AG10803 (cell line): ENCODE data around the gene CCDC47.

Experiments used
- DNase-seq: peaks from one replicate; pipeline ENCODE4 v3.0.0; 2010; ENCODE audit warnings: low read depth
- H3K4me3 ChIP-seq: 2 replicates; pipeline ENCODE4 v1.5.1; 2011; ENCODE audit warnings: mild to moderate bottlenecking, low read length, control low read depth
- TF ChIP-seq, protein P1 (sequence below): conservative IDR thresholded peaks from 2 replicates; pipeline ENCODE4 v1.5.1; 2011; ENCODE audit warnings: mild to moderate bottlenecking, low read length, control low read depth, inconsistent platforms

Gene CCDC47

GRCh38 chr17:63768433-63768832 lies 5.0 kb downstream of the CCDC47 start:
- TF ChIP-seq, protein P1, sequence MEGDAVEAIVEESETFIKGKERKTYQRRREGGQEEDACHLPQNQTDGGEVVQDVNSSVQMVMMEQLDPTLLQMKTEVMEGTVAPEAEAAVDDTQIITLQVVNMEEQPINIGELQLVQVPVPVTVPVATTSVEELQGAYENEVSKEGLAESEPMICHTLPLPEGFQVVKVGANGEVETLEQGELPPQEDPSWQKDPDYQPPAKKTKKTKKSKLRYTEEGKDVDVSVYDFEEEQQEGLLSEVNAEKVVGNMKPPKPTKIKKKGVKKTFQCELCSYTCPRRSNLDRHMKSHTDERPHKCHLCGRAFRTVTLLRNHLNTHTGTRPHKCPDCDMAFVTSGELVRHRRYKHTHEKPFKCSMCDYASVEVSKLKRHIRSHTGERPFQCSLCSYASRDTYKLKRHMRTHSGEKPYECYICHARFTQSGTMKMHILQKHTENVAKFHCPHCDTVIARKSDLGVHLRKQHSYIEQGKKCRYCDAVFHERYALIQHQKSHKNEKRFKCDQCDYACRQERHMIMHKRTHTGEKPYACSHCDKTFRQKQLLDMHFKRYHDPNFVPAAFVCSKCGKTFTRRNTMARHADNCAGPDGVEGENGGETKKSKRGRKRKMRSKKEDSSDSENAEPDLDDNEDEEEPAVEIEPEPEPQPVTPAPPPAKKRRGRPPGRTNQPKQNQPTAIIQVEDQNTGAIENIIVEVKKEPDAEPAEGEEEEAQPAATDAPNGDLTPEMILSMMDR, result no peak
- no peak overlapping the region for H3K4me3 ChIP-seq
- DNase-seq, result no peak

- no peak for DNase-seq
- TF ChIP-seq, protein P1, result no peak
- H3K4me3 ChIP-seq, result no peak overlapping the region
Observed at GRCh38 chr17:63766754-63767153, 6.6 kb downstream of the CCDC47 start.

DNA sequence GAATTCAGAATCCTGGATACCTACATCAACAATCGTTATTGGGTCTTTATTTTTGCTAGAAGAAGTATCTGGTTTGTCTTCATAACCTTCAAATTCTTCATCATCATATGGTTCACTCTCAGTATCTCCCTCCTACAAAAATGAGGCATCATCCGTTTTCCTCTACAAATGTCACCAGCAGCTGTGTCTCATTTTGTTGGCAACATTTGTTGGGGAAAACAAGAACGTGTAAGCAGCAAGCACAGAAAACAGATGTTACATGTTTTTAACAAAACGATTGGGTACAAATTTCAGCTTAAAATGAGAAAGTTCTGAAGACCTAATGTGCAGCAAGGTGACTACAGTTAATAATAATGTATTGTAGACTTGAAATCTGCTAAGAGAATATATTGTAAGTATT lies 8.7 kb downstream of the CCDC47 start:
- no peak for DNase-seq
- no peak overlapping the region for H3K4me3 ChIP-seq
- TF ChIP-seq, protein P1, result no peak

- DNase-seq, result no peak
- TF ChIP-seq, protein P1, result no peak
- H3K4me3 ChIP-seq, result no peak overlapping the region
Observed at GRCh38 chr17:63762161-63763078, 11.0 kb downstream of the CCDC47 start.

DNA sequence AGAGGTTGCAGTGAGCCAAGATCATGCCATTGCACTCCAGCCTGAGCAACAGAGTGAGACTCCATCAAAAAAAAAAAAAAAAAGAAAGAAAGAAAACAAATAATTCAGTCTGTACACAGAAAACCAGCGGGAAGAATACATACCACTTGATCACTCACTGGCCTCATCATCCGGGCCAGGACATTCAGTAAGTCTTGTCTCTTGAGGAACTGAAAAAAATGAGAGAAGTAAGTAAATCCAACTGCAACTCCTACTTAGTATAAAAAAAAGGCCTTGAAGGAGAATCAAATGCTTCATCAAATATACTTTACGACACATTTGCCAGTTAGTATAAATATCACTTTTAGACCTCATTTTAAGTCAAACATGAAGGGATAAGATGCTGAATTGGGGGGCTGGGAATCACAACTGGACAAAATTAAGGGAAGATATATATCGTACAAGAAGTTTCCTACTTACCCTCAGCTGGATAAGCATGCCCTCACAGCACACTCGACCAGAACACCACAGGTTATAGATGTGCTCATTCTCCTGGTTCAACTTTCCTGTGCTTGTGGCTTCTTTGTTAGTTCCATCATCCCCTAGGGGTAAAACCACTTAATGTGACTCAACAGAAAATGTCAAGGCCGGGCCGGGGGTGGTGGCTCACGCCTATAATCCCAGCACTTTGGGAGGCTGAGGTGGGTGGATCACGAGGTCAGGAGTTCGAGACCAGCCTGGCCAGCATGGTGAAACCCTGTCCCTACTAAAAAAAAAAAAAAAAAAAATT lies 12.4 kb downstream of the CCDC47 start:
- DNase-seq, result no peak
- H3K4me3 ChIP-seq, result no peak overlapping the region
- TF ChIP-seq, protein P1, result no peak

GRCh38 chr17:63758428-63758827 lies 15.0 kb downstream of the CCDC47 start:
- TF ChIP-seq, protein P1, result no peak
- no peak overlapping the region for H3K4me3 ChIP-seq
- no peak for DNase-seq

GRCh38 chr17:63754046-63754445 lies 19.4 kb downstream of the CCDC47 start:
- H3K4me3 ChIP-seq, result no peak overlapping the region
- no peak for DNase-seq
- TF ChIP-seq, protein P1, result no peak
